ENCODE data around the gene TTYH2. TPM values are rescaled to one million over a fixed set of nuclear protein-coding genes. Genes with fewer than 3 reads are reported as not detected.

TTYH2 gene
- total RNA-seq, 3 donors from 2014 or later (not counting 1 experiment from before 2014, with no cell fraction given): 4.3 to 7.9 (median 4.8) TPM

DNA sequence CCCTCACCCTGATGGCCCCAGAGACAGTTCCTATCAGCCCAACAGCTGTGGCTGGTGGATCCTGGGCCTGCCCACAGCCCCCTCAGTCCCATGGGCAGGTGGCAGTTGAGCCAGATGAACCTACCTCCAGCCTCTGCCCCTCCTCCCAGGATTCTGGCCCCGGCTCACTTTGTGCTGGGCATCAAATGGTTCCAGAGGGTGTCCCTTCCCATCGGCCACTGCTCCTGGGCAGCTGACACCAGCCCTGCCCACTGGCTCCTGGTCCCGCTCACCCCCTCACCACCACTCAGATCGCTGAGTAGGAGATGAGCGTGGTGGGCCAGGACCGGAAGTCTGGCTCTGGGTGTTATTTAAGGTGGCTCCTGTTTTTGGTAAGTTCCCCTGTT, 2.0 kb downstream of the TTYH2 start:
- TF ChIP-seq, protein P1, sequence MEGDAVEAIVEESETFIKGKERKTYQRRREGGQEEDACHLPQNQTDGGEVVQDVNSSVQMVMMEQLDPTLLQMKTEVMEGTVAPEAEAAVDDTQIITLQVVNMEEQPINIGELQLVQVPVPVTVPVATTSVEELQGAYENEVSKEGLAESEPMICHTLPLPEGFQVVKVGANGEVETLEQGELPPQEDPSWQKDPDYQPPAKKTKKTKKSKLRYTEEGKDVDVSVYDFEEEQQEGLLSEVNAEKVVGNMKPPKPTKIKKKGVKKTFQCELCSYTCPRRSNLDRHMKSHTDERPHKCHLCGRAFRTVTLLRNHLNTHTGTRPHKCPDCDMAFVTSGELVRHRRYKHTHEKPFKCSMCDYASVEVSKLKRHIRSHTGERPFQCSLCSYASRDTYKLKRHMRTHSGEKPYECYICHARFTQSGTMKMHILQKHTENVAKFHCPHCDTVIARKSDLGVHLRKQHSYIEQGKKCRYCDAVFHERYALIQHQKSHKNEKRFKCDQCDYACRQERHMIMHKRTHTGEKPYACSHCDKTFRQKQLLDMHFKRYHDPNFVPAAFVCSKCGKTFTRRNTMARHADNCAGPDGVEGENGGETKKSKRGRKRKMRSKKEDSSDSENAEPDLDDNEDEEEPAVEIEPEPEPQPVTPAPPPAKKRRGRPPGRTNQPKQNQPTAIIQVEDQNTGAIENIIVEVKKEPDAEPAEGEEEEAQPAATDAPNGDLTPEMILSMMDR (IDR thresholded peaks at IDR 0.05): no peak
- Mint-ChIP-seq H3K27me3 (ENCODE audit: low read depth in 2 of 2) (no peaks in the 10 kb centered on the region), H3K4me3 (no peak overlapping the region), H3K27ac (no peak overlapping the region), H3K4me1 (peaks cover 27 to 33% of the 10 kb centered on the region in 2 donors), H3K36me3 (no peaks in the 10 kb centered on the region), H3K9me3 (peaks cover 0 to 2% of the 10 kb centered on the region in 2 donors)
- no peak for ATAC-seq
- Histone ChIP-seq H3K4me1 (ENCODE audit: control insufficient read depth, insufficient read depth, low read length) (peaks cover 55% of the 10 kb centered on the region), H3K9me3 (ENCODE audit: control insufficient read depth, insufficient read depth, low read length) (no peaks in the 10 kb centered on the region), H3K27me3 (ENCODE audit: control insufficient read depth, insufficient read depth, low read length) (no peaks in the 10 kb centered on the region), H3K36me3 (ENCODE audit: control insufficient read depth, insufficient read depth, low read length) (no peaks in the 10 kb centered on the region), H3K27ac (ENCODE audit: low read length) (no peak overlapping the region), H3K4me3 (ENCODE audit: low read length) (no peak overlapping the region)
- WGBS (ENCODE audit: insufficient coverage): 64% methylated on average over 5 of the region's 6 CpGs
- intact Hi-C loops (cut with micrococcal nuclease): no loop called here
- no peak for DNase-seq

DNA sequence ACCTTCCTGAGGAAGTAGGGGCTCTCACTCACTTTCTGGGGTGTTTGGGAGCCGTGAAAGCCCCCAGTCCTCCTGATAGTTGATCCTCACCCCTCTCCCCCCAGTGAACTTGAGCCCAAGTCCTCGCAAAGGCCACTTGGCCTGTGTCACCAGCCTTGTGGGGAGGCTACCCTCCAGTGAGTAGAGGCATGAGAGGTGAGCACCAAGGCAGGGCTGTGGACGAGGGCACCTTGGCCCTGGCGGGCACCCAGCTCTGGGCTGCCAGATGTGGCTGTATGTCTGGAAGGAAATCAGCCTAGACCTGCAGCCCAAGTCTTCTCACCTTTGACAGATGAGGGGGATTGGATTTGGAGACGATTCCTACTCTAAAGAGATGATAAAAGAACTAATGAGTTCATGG, 3.1 kb downstream of the TTYH2 start:
- Mint-ChIP-seq H3K4me1 (peaks cover 22 to 28% of the 10 kb centered on the region in 2 donors), H3K36me3 (no peaks in the 10 kb centered on the region), H3K27me3 (ENCODE audit: low read depth in 2 of 2) (no peaks in the 10 kb centered on the region), H3K9me3 (peaks cover 0 to 2% of the 10 kb centered on the region in 2 donors), H3K4me3 (peak overlapping the region; percentile 47), H3K27ac (no peak overlapping the region)
- intact Hi-C loops (cut with micrococcal nuclease): no loop called here
- Histone ChIP-seq H3K36me3 (ENCODE audit: control insufficient read depth, insufficient read depth, low read length) (no peaks in the 10 kb centered on the region), H3K4me1 (ENCODE audit: control insufficient read depth, insufficient read depth, low read length) (peaks cover 44% of the 10 kb centered on the region), H3K27me3 (ENCODE audit: control insufficient read depth, insufficient read depth, low read length) (no peaks in the 10 kb centered on the region), H3K4me3 (ENCODE audit: low read length) (no peak overlapping the region), H3K9me3 (ENCODE audit: control insufficient read depth, insufficient read depth, low read length) (no peaks in the 10 kb centered on the region), H3K27ac (ENCODE audit: low read length) (no peak overlapping the region)
- WGBS (ENCODE audit: insufficient coverage): 97% methylated on average over 5 of the region's 5 CpGs
- ATAC-seq (no peak), DNase-seq (no peak)
- TF ChIP-seq, protein P1 (IDR thresholded peaks at IDR 0.05): no peak

DNA sequence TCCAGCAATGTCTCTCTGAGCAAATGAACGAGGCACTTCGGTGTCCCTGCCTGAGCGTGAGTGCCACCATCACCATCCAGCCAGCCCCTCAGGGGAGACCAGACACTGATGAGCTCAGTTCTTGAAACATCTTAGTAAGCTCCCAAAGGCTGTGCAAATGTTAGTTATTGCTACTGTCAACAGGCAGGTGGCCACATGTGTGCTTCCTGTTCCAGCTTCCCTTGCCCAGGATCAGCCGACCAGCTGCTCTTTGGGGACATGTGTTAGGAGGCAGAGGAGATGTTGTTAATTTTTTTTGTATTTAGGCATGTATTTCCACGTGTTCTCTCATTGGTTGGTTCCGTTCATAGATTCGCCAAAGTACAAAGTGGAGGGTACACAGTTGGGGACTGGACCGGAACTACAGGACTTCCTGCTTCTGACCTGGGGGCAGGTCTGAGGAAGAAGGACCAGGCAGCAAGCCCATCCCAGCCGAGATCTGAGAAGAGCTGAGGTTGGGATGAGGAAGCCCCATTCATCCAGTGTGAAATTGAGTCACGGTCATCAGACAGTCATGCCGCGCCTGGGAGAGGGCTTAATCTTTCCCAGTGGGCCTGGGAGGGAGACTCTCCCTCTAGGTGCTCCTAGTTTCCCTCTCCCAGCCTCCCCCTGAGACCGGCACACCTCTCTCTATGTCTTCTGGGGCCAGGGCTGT, 3.8 kb downstream of the TTYH2 start:
- intact Hi-C loops (cut with micrococcal nuclease): no loop called here
- H3K36me3 Mint-ChIP-seq: no peaks in the 10 kb centered on the region
- H3K27me3 Mint-ChIP-seq (ENCODE audit: low read depth in 2 of 2): no peaks in the 10 kb centered on the region
- no peaks in the 10 kb centered on the region for H3K9me3 ChIP-seq (ENCODE audit: control insufficient read depth, insufficient read depth, low read length)
- H3K4me1 Mint-ChIP-seq: peaks cover 21 to 22% of the 10 kb centered on the region in 2 donors
- no peaks in the 10 kb centered on the region for H3K36me3 ChIP-seq (ENCODE audit: control insufficient read depth, insufficient read depth, low read length)
- peaks cover 0 to 2% of the 10 kb centered on the region in 2 donors for H3K9me3 Mint-ChIP-seq
- 74% methylated on average over 13 of the region's 13 CpGs for WGBS (ENCODE audit: insufficient coverage)
- no peaks in the 10 kb centered on the region for H3K27me3 ChIP-seq (ENCODE audit: control insufficient read depth, insufficient read depth, low read length)
- H3K27ac ChIP-seq (ENCODE audit: low read length): no peak overlapping the region
- H3K4me1 ChIP-seq (ENCODE audit: control insufficient read depth, insufficient read depth, low read length): peaks cover 37% of the 10 kb centered on the region
- TF ChIP-seq, protein P1 (IDR thresholded peaks at IDR 0.05): no peak
- no peak overlapping the region for H3K27ac Mint-ChIP-seq
- no peak overlapping the region for H3K4me3 ChIP-seq (ENCODE audit: low read length)
- H3K4me3 Mint-ChIP-seq: peak overlapping the region; percentile 47
- ATAC-seq: no peak
- DNase-seq: no peak

DNA sequence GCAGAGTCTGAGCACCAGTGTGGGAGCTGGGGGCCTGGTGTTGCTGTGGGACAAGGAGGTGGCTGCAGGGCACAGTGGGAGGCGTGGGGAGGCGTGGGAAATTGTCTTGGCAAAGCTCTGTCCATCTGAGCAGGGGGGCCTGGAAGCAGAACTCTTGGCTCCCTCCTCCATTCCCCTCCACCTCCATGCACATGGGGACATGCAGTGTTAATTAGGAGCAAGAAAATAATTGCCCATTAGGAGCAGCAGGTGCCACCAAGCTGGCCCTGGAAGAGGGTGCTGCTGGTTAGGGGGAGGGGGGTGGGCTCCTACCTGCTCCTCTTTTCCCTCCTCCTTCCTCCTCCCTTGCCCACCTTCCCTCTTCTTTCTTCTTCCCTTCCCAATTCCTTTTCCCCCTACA, 4.5 kb downstream of the TTYH2 start:
- Histone ChIP-seq H3K4me3 (ENCODE audit: low read length) (no peak overlapping the region), H3K27ac (ENCODE audit: low read length) (no peak overlapping the region), H3K4me1 (ENCODE audit: control insufficient read depth, insufficient read depth, low read length) (peaks cover 30% of the 10 kb centered on the region), H3K36me3 (ENCODE audit: control insufficient read depth, insufficient read depth, low read length) (no peaks in the 10 kb centered on the region), H3K9me3 (ENCODE audit: control insufficient read depth, insufficient read depth, low read length) (no peaks in the 10 kb centered on the region), H3K27me3 (ENCODE audit: control insufficient read depth, insufficient read depth, low read length) (no peaks in the 10 kb centered on the region)
- H3K4me3 Mint-ChIP-seq: no peak overlapping the region
- WGBS (ENCODE audit: insufficient coverage): 100% methylated on average over 1 of the region's 2 CpGs
- ATAC-seq (no peak), DNase-seq (no peak)
- peaks cover 0 to 2% of the 10 kb centered on the region in 2 donors for H3K9me3 Mint-ChIP-seq
- H3K27me3 Mint-ChIP-seq (ENCODE audit: low read depth in 2 of 2): no peaks in the 10 kb centered on the region
- H3K4me1 Mint-ChIP-seq: peaks cover 14 to 16% of the 10 kb centered on the region in 2 donors
- intact Hi-C loops (cut with micrococcal nuclease): no loop called here
- TF ChIP-seq, protein P1 (IDR thresholded peaks at IDR 0.05): no peak
- no peaks in the 10 kb centered on the region for H3K36me3 Mint-ChIP-seq
- no peak overlapping the region for H3K27ac Mint-ChIP-seq

Measured in natural killer cell (primary cell).